Activated naive CD8-positive, alpha-beta T cell treated with anti-CD3 and anti-CD28 coated beads, Interleukin-2, amount 50 U/mL, for 16 hours (primary cell): ENCODE results near the gene MAPKAP1.

Experiments
- DNase-seq: peaks from one replicate; pipeline ENCODE4 v3.0.0-alpha.2; 2020; ENCODE audit warnings: low read depth, low spot score

MAPKAP1 gene

GRCh38 chr9:125393426-125393825 lies 313.6 kb downstream of the MAPKAP1 start:
- DNase-seq, result no peak

- DNase-seq, result no peak
Observed at GRCh38 chr9:125391704-125392103, 315.3 kb downstream of the MAPKAP1 start.

- no peak for DNase-seq
Observed at GRCh38 chr9:125388978-125389377, 318.0 kb downstream of the MAPKAP1 start.

GRCh38 chr9:125387861-125388524 lies 319.0 kb downstream of the MAPKAP1 start:
- DNase-seq, result no peak
